Measurements from ENCODE around the gene PACS2. TPM values are rescaled to one million over a fixed set of nuclear protein-coding genes. Genes with fewer than 3 reads are reported as not detected.
A peak's percentile ranks its signal among the peaks of the same experiment; 100 is the strongest.

PACS2 gene
- total and polyA plus RNA-seq, 4 experiments from 2014 or later: 1.9 to 76.6 (median 39.3) TPM

- CTCF ChIA-PET (ENCODE audit: partially characterized antibody): interaction anchor here (0.7 kb wide), 3 partner anchors 49 to 115 kb away, joined by 3 read pairs; no protein-coding TSS in a partner anchor
- no peak overlapping the region for H3K27ac ChIP-seq (ENCODE audit: low read depth, low read length)
Measured at GRCh38 chr14:105422695-105423487, 108.3 kb downstream of the PACS2 start.

GRCh38 chr14:105423488-105424195 is 109.1 kb downstream of the PACS2 start:
- Mint-ChIP-seq H3K27ac (peak overlapping the region in 1 of 7 donors; percentile 13), H3K4me1 (peaks cover 8 to 49% (median 32%) of the 10 kb centered on the region in 4 donors), H3K27me3 (no peaks in the 10 kb centered on the region), H3K9me3 (no peaks in the 10 kb centered on the region), H3K36me3 (peaks cover 9 to 19% of the 10 kb centered on the region in 2 donors), H3K4me3 (peak overlapping the region in 1 of 8 donors; percentile 39)
- CTCF ChIA-PET (ENCODE audit: partially characterized antibody): interaction anchor here (2.1 kb wide), 1 partner anchor 8 kb away, joined by 6 read pairs; no protein-coding TSS in a partner anchor
- Histone ChIP-seq H3K27ac (ENCODE audit: low read depth, low read length) (no peak overlapping the region), H3K36me3 (ENCODE audit: insufficient read depth, low read length) (no peaks in the 10 kb centered on the region), H3K27me3 (ENCODE audit: insufficient read depth, low read length) (no peaks in the 10 kb centered on the region), H3K4me1 (ENCODE audit: insufficient read depth, low read length) (peaks cover 32% of the 10 kb centered on the region), H3K4me3 (ENCODE audit: low read length in 2 of 2) (no peak overlapping the region), H3K9me3 (ENCODE audit: control insufficient read depth in 1 of 2, low read length in 2 of 2) (no peaks in the 10 kb centered on the region)
- POLR2A ChIA-PET (ENCODE audit: partially characterized antibody): no interaction called here
- intact Hi-C loops (cut with micrococcal nuclease): no loop called here
- no peak for DNase-seq

More at GRCh38 chr14:105422695-105423487, 108.3 kb downstream of the PACS2 start:
- H3K9me3 ChIP-seq (ENCODE audit: control insufficient read depth in 1 of 2, low read length in 2 of 2): no peaks in the 10 kb centered on the region
- H3K4me1 Mint-ChIP-seq: peaks cover 7 to 53% (median 31%) of the 10 kb centered on the region in 4 donors
- H3K4me3 Mint-ChIP-seq: peak overlapping the region in 1 of 8 donors; percentile 54
- H3K36me3 Mint-ChIP-seq: peaks cover 9 to 16% of the 10 kb centered on the region in 2 donors
- H3K9me3 Mint-ChIP-seq: no peaks in the 10 kb centered on the region
- POLR2A ChIA-PET (ENCODE audit: partially characterized antibody): no interaction called here
- H3K27ac Mint-ChIP-seq: peak overlapping the region in 5 of 7 donors; percentile 59 to 89 (median 75)
- intact Hi-C loops (cut with micrococcal nuclease): no loop called here
- H3K36me3 ChIP-seq (ENCODE audit: insufficient read depth, low read length): no peaks in the 10 kb centered on the region
- peaks cover 34% of the 10 kb centered on the region for H3K4me1 ChIP-seq (ENCODE audit: insufficient read depth, low read length)
- no peaks in the 10 kb centered on the region for H3K27me3 ChIP-seq (ENCODE audit: insufficient read depth, low read length)
- H3K27me3 Mint-ChIP-seq: no peaks in the 10 kb centered on the region
- H3K4me3 ChIP-seq (ENCODE audit: low read length in 2 of 2): no peak overlapping the region
- no peak for DNase-seq

DNA sequence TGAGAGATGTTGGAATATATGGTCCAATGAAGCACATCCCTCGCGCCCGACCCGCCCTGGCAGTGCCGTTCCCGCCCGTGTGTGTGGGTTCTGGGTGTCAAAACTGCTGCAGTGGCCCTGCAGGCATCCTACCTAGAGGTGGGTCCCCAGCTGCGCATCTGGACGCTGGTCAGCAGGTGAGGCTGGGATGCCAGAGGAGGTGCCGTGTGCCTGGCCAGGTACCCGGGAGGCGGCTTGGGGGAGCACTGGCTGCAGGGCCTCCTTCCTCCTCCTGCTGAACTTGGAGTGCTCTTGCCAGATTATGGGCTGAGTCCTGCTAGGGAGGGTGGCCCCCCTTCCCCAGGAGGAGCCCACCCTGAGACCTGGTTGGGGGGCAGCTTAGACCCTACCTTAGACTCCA is 110.3 kb downstream of the PACS2 start:
- no peak overlapping the region for H3K27ac ChIP-seq (ENCODE audit: low read depth, low read length)
- POLR2A ChIA-PET (ENCODE audit: partially characterized antibody): interaction anchor here (1.2 kb wide), 1 partner anchor 65 kb away, joined by 4 read pairs; no protein-coding TSS in a partner anchor
- intact Hi-C loops (cut with micrococcal nuclease): no loop called here
- no peaks in the 10 kb centered on the region for H3K27me3 Mint-ChIP-seq
- H3K9me3 ChIP-seq (ENCODE audit: control insufficient read depth in 1 of 2, low read length in 2 of 2): no peaks in the 10 kb centered on the region
- H3K9me3 Mint-ChIP-seq: no peaks in the 10 kb centered on the region
- DNase-seq: no peak
- peak overlapping the region in 1 of 7 donors; percentile 31 for H3K27ac Mint-ChIP-seq
- no peak overlapping the region for H3K4me3 ChIP-seq (ENCODE audit: low read length in 2 of 2)
- H3K36me3 Mint-ChIP-seq: peaks cover 9 to 21% of the 10 kb centered on the region in 2 donors
- H3K36me3 ChIP-seq (ENCODE audit: insufficient read depth, low read length): no peaks in the 10 kb centered on the region
- peaks cover 24% of the 10 kb centered on the region for H3K4me1 ChIP-seq (ENCODE audit: insufficient read depth, low read length)
- CTCF ChIA-PET (ENCODE audit: partially characterized antibody): interaction anchor here (2.1 kb wide), 1 partner anchor 9 kb away, joined by 6 read pairs; no protein-coding TSS in a partner anchor
- H3K4me3 Mint-ChIP-seq: no peak overlapping the region
- peaks cover 8 to 43% (median 30%) of the 10 kb centered on the region in 4 donors for H3K4me1 Mint-ChIP-seq
- no peaks in the 10 kb centered on the region for H3K27me3 ChIP-seq (ENCODE audit: insufficient read depth, low read length)

GRCh38 chr14:105425823-105426247 is 111.3 kb downstream of the PACS2 start:
- intact Hi-C loops (cut with micrococcal nuclease): no loop called here
- no peaks in the 10 kb centered on the region for H3K27me3 Mint-ChIP-seq

DNA sequence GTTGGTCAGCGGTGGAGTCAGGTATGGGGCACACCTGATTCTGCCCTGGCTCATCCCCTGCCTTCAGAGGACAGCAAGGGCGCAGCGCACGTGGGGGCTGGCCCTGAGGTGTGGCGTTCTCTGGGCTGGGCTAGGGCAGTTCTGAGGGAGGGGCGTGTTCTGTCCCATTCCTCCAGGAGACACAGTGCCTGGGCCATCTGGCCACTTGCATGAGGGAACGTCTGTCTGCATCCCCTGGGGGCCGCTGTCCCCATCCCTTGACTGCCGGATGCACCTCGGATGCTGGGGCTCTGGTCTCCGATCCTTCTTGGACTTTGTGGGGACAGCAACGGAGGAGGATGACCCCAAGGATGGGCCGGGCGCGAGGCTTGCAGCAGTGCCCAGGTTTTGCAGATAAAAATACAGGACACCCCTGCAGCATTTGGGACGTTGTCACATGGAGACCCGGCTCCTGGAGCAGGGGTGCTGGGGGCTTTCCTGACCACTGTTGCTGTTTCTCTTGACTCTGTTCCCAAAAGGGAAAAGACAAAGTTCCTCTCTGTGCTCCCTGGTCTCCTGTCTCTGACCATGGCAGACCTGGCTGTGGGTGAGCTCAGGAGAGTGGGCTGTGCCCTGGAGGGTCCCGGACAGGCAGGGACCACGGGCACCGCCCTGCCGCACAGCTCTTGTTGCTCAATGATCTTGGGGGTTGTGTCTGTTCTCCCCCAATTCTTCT is 112.0 kb downstream of the PACS2 start:
- Mint-ChIP-seq H3K27ac (peak overlapping the region in 1 of 7 donors; percentile 40), H3K27me3 (no peaks in the 10 kb centered on the region), H3K9me3 (no peaks in the 10 kb centered on the region), H3K4me3 (no peak overlapping the region), H3K4me1 (peaks cover 8 to 33% (median 20%) of the 10 kb centered on the region in 4 donors), H3K36me3 (peaks cover 15 to 31% of the 10 kb centered on the region in 2 donors)
- H3K27me3 ChIP-seq (ENCODE audit: insufficient read depth, low read length): no peaks in the 10 kb centered on the region
- no peak for DNase-seq
- no peak overlapping the region for H3K4me3 ChIP-seq (ENCODE audit: low read length in 2 of 2)
- no peaks in the 10 kb centered on the region for H3K9me3 ChIP-seq (ENCODE audit: control insufficient read depth in 1 of 2, low read length in 2 of 2)
- H3K36me3 ChIP-seq (ENCODE audit: insufficient read depth, low read length): no peaks in the 10 kb centered on the region
- POLR2A ChIA-PET (ENCODE audit: partially characterized antibody): no interaction called here
- CTCF ChIA-PET (ENCODE audit: partially characterized antibody): no interaction called here
- peaks cover 12% of the 10 kb centered on the region for H3K4me1 ChIP-seq (ENCODE audit: insufficient read depth, low read length)
- intact Hi-C loops (cut with micrococcal nuclease): no loop called here
- no peak overlapping the region for H3K27ac ChIP-seq (ENCODE audit: low read depth, low read length)

More at GRCh38 chr14:105425823-105426247, 111.3 kb downstream of the PACS2 start:
- peaks cover 19% of the 10 kb centered on the region for H3K4me1 ChIP-seq (ENCODE audit: insufficient read depth, low read length)
- H3K9me3 Mint-ChIP-seq: no peaks in the 10 kb centered on the region
- CTCF ChIA-PET (ENCODE audit: partially characterized antibody): interaction anchor here (2.1 kb wide), 1 partner anchor 10 kb away, joined by 6 read pairs; no protein-coding TSS in a partner anchor
- POLR2A ChIA-PET (ENCODE audit: partially characterized antibody): no interaction called here
- no peaks in the 10 kb centered on the region for H3K9me3 ChIP-seq (ENCODE audit: control insufficient read depth in 1 of 2, low read length in 2 of 2)
- peaks cover 8 to 40% (median 27%) of the 10 kb centered on the region in 4 donors for H3K4me1 Mint-ChIP-seq
- H3K4me3 Mint-ChIP-seq: no peak overlapping the region
- no peak overlapping the region for H3K27ac ChIP-seq (ENCODE audit: low read depth, low read length)
- no peak for DNase-seq
- H3K27ac Mint-ChIP-seq: peak overlapping the region in 1 of 7 donors; percentile 4
- H3K36me3 Mint-ChIP-seq: peaks cover 15 to 26% of the 10 kb centered on the region in 2 donors
- no peaks in the 10 kb centered on the region for H3K36me3 ChIP-seq (ENCODE audit: insufficient read depth, low read length)
- H3K4me3 ChIP-seq (ENCODE audit: low read length in 2 of 2): no peak overlapping the region
- no peaks in the 10 kb centered on the region for H3K27me3 ChIP-seq (ENCODE audit: insufficient read depth, low read length)

GRCh38 chr14:105427412-105427811 is 112.9 kb downstream of the PACS2 start:
- CTCF ChIA-PET (ENCODE audit: partially characterized antibody): interaction anchor here (1.3 kb wide), 1 partner anchor 12 kb away, joined by 3 read pairs; no protein-coding TSS in a partner anchor
- Mint-ChIP-seq H3K36me3 (peaks cover 15 to 31% of the 10 kb centered on the region in 2 donors), H3K9me3 (no peaks in the 10 kb centered on the region), H3K4me3 (no peak overlapping the region), H3K27ac (no peak overlapping the region), H3K4me1 (peaks cover 5 to 25% (median 13%) of the 10 kb centered on the region in 4 donors), H3K27me3 (no peaks in the 10 kb centered on the region)
- Histone ChIP-seq H3K27ac (ENCODE audit: low read depth, low read length) (no peak overlapping the region), H3K27me3 (ENCODE audit: insufficient read depth, low read length) (no peaks in the 10 kb centered on the region), H3K4me1 (ENCODE audit: insufficient read depth, low read length) (peaks cover 4% of the 10 kb centered on the region), H3K4me3 (ENCODE audit: low read length in 2 of 2) (no peak overlapping the region), H3K9me3 (ENCODE audit: control insufficient read depth in 1 of 2, low read length in 2 of 2) (no peaks in the 10 kb centered on the region), H3K36me3 (ENCODE audit: insufficient read depth, low read length) (no peaks in the 10 kb centered on the region)
- POLR2A ChIA-PET (ENCODE audit: partially characterized antibody): no interaction called here
- no peak for DNase-seq
- intact Hi-C loops (cut with micrococcal nuclease): no loop called here

All from CD4-positive, alpha-beta memory T cell (primary cell).